GM18526 (cell line): ENCODE measurements around the gene ZNRF2.

ENCODE experiments used
- POLR2A ChIP-seq: IDR thresholded peaks from 3 replicates; pipeline ENCODE4 v1.6.1; 2011; ENCODE audit not compliant: insufficient read length; ENCODE audit errors: extremely low read depth

ZNRF2 gene

DNA sequence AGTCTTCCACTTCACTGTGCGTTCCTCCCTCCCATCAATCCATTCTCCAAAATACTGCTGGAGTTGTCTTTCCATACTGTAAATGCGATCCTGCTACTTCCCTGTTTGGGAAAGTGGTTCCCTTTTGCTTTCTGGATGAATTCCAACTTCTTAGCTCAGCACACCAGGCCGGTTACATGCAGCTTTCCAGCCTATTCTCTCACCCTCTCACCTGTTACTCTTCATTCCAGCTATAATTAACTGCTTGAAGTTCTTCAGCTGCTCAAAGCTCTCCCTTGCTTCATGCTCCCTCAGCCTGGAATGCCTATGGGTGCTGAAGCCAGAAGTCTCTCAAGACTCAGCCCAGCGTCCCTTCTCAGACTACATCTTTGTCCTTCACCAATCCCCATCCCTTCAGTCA lies 6.0 kb upstream of the ZNRF2 start:
- TF ChIP-seq POLR2A = no peak

DNA sequence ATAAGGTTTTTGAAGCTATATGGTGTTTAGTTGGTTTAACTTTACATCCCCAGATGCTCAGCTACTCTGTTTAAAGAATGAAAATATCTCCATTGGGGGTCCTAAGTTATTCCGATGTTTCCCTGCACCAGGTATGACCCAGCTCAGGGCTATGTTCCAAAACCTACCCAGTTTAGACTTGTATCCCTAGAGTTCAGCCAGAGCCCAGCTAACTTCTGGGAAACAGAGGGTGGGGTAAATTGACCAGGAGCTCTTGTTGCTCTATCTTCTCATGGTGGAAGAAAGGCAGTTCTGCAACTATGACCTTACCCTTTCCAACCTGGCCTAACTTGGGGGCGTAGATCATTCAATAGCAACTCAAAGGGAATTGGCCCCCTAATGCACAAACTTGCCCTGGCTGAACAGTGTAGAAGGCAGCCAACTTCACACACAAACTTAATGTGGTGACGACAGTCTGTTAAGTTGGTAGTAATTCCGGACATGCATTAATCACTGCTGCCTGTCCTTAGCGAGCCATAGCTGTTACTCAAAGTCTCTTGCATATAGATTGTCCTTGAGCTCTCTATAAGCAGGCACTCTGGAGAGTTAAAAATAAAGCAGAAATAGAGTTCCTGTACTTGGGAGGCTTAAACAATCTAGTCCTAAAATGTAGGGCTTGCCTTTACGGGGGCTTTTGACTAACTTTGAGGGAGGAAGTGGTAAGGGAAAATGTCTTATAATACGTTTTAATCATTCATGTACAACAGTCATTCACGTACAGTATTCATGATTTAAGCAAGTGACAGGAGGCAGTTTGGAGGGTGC lies 5.3 kb upstream of the ZNRF2 start:
- TF ChIP-seq POLR2A = no peak

DNA sequence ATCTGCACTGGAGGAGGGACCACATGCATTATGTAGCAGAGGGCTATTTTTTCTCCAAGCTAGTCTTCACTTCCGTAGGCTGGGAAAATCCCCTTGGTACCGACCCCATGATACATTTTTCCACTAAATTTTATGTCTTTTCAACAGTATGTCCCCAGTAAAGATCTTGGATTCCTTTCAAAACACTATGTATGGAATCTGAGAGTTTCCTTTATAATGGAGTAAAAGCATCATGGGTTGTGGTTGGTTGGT lies 4.8 kb upstream of the ZNRF2 start:
- TF ChIP-seq POLR2A = no peak

DNA sequence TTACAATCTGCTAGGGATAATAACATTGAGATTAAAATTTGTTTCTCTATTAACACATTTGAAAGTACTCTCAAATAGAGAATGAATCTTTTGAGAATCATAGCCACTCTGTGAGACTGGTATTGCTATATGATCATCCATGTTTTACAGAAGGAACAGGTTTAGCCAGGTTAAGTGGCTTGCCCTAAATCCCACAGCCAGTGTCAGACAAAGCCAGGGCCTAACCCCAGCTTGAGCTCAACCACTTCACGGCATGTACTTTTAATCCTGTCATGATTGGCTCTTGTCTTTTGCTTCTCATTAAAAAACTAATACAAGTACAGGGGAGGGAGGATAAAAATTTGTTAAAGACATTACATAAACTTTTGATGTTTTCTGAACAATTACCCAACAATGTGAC lies 3.8 kb upstream of the ZNRF2 start:
- TF ChIP-seq POLR2A = no peak

DNA sequence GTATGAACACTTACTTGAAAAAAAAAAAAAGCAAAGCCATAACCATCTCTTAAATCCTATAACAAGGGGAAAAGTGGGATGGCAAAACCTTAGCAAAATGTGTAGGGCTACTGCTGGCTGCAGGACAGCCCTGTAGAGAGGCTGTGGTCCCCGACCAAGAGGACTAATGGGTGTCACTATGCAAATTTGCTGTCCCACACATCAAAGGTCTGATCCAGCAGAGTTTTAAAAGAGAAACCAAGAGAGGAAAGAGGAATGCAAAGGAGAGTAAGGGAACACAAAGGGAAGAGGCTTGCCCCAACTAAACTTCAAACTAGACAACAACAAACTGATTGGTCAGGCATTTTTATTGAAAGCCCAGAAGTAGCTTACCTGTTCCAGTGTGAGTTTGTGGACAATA lies 3.1 kb upstream of the ZNRF2 start:
- TF ChIP-seq POLR2A = no peak

DNA sequence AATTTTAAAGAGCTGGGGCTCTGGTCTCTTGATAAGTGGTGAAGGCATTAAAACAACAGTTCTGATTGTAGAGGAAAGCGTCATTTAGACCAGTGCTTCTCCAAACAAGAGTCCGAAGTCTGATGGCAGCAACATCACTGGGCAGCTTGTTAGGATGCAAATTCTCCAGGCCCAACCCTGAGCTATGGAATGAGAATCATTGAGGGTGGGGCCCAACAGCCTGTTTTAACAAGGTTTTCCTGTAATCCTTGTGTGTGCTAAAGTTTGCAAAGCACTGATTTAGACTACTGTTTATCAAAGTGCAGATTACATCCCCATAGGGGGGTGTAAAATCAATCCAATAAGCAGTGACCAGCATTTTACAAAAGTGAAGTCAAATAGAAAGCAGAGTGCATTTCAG lies 2.6 kb upstream of the ZNRF2 start:
- no peak for TF ChIP-seq POLR2A

DNA sequence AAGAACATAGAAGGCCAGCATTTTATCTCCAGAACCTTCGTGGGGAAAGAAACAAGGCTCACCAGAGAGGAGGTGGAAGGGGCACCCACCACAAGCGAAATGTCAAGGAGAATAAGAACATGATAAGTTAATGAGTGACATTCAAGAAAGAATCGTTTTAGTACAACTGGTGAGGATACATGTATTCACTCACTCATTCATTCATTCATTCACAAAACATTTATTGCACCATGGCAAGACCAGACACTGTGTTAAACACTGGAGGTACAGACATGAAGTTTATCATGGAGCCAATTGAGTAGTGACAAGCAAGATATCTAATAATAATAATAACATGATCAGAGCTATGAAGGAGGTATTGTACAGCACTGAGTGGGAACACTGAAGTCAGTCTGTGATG lies 1.7 kb upstream of the ZNRF2 start:
- no peak for TF ChIP-seq POLR2A

DNA sequence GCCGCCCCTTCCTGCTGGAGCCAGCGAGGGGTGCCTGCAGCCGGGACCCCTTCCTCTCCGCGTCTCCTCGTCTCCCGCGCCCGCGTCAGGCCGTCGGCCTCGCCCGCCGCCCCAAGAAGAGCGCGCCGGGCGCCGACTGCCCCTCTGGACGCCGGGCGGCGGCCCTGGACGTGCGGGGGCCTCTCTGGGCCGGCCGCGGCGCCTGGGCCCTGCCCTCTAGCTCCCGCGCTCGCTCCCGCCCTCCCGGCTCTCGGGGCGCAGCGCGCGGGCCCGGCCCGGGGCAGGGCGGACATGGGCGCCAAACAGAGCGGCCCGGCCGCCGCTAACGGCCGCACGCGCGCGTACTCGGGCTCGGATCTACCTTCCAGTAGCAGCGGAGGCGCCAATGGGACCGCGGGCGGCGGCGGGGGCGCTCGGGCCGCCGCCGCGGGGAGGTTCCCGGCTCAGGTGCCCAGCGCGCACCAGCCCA lies 704 bp downstream of the ZNRF2 start:
- TF ChIP-seq POLR2A = no peak

DNA sequence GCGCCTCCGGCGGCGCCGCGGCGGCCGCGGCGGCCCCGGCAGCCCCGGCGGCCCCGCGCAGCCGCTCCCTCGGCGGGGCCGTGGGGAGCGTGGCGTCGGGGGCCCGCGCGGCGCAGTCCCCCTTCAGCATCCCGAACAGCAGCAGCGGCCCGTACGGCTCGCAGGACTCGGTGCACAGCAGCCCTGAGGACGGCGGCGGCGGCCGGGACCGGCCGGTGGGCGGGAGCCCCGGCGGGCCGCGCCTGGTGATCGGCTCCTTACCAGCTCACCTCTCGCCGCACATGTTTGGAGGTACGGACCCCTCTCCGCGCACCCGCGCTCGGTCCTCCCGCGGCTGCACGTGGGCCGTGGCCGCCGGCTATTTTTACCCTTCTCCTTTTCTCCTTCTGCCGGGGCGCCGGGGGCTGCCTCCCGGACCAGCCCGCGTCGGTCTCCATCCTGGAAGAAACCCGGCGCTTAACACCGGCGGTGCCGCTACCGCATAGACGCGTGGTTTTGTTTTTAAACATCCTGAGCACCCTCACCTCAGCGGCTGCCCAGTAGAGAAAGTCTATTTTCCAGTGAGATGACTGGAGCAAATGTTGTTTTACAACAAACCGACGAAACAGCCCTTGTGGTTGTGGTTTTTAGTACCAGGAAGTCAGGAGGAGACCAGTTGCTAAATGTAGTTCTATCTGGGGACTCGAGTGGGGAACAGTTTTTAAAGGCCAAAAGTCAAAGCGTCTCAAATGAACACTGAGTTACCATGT lies 1.3 kb downstream of the ZNRF2 start:
- TF ChIP-seq POLR2A = no peak

DNA sequence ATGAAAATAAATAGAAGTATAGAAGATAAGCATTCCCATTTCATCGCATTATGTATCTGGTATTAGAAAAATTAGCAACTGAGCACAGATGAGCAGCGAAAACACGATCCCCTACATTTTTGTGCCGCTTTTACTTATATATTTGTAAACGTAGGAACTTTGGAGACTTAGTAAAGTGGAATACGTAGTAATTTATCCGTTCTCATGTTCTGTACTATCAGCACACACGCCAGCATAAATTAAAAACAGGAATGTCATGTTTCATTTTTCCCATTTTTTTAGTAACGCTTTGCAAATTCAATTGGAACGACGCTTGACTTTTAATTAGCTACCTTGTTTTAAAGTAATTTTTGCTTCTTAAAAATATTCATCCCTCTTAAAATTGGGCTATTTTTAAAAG lies 2.4 kb downstream of the ZNRF2 start:
- no peak for TF ChIP-seq POLR2A

DNA sequence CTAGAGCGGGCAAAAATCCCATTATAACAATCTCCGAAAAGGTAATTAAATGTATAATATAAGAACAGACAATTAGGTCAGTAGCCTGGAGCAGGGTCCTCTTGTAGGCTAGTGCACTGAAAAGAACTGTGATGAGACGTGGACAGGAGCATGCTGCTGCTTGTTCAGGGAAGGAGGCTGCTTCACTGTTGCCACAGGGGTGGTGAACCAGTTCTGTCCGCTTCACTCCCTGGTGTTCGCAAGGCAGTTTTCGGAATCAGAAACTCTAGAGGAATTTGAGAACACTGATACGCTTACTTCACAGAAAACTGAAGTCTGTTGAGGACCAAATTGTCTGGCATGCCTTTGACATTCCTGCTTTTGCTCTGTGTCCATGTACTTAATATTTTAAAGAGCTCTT lies 17.4 kb downstream of the ZNRF2 start:
- TF ChIP-seq POLR2A = no peak

DNA sequence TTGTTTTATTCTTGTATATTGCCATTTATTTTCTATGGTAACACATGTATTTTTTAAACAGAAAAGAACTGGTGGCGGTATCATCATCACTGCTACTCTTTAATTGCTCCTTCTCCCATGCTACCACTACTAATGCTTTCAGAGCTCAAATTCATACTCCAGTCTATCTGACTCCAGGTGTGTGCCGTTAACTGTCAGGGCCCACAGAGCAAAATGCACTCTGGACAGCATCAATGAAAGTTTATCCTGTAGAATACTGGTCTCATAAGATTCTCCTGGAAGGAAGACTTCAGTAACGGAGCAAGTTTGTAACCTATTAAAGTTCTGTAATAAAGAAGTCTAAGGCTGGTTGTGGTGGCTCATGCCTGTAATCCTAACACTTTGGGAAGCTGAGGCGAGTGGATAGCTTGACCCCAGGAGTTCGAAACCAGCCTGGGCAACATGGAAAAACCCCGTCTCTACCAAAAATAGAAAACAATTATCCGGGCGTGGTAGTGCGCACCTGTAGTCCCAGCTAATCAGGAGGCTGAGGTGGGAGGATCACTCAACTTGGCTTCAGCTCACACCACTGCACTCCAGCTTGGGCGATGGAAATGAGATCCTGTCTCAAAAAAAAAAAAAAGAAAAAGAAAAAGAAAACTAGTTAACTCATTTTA lies 18.4 kb downstream of the ZNRF2 start:
- no peak for TF ChIP-seq POLR2A

DNA sequence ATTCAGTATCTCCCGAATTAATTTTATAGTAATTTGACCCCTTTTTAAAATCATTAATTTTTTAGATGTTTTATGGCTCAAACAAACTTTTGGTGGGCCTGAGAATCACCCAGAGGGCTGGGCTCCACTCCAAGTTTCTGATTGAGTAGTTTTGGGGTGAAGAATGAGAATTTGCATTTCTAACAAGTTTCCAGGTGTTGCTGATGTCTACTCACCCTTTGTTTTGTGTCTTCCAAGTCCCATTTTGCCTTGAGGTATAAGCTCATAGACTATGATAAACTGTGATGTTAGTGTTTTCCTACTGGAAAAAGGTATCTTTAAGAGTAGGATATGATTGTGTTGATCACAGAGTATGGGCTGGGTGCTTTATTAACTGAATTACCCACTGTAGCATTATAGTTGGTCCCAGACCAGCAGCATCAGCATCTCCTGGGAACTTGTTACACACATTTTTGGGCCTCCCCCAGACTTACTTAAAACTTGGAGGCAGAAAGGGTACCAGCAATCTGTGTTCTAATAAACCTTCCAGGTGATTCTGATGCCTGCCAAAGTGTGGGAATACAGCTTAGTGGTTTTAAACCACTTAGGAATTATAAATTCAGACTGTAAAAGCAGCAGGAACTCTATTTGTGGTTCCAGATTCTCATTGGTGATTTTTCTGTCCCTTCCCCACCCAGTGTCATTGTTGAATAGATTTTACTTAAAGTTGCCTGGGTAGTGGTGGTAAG lies 19.1 kb downstream of the ZNRF2 start:
- no peak for TF ChIP-seq POLR2A

DNA sequence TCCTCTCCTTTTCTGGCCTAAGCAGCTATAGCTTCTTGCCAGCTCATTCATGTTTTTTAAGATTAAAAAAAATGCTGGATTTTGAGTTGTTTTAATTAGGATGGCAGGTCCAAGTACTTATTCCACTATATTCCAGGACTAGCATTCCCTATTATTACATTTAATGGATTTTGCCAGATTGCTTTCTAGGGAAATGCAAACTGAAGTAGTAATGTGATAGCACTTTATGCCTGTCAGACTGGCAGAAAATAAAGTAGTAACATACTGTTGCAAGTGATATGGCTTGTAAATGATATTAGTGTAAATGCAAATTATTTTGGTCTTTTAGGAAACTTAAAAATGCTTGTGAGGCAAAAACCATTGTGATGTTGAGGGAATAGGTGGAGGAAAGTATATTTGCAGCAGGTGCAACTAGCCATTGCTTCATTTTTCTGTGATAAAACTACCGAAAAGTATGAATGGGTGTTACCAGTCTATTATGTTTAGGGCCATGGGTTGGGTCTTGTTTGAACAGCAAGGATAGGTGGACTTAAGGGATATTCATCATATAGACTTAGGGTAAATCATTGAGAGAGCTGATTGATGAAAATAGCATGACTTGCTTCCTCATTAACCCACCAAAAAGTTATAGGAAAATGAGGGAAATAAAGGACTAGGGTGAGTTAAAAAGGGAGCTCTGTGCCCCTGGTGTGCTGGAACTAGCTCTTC lies 19.9 kb downstream of the ZNRF2 start:
- no peak for TF ChIP-seq POLR2A

DNA sequence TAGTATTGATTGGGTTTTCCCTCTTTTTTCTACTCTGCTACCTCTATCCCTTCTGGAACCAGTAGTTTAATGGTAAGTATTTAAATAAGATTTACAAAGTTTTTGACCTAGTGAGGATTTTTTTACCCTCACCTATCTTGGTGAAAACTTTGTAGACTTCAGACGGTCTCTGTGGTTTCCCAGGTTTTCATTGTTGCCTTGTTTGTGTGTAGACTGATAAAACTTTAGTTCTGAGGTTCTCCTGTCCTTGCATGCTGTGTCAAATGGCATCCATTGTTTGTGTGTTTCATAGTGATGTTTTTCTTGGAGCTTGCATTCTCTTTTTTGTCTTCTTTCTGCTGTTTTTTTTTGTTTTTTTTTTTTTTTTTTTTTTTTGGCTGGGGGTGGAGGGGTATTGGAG lies 22.6 kb downstream of the ZNRF2 start:
- no peak for TF ChIP-seq POLR2A

DNA sequence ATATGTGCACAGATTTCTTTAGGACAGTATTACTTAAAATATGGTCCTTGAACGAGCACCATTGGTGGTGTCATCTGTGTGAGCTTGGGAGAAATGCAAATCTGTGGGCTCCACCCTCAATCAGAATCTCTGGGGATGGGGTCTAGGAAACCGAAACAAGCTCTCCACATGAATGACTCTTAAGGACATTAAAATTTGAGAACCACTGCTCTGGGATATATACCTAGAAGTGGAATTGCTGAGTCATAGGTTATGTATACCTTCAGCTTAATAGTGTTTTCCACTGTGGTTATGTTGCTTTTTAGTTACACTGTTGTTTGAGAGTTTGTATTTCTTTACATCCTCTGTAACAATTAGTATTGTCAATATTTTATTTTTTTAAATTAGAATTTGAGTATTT lies 24.0 kb downstream of the ZNRF2 start:
- no peak for TF ChIP-seq POLR2A

DNA sequence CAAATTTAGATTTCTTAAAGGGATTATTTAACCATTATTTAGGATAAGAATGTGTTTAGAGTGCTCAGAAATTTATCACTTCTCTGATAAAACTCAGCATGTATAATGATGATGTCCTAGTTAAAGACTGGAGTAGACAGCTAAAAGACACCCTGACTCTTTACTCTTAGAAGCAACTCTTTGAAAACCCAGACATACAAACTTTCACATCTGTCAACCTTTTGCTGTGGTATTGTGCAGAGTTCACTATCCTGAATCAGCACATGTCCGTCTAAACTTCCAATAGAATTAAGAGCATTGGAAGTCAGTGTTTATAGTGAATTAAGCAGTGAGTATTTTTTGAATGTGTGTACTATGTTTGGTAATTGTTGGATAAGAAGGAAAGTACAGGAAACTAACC lies 24.9 kb downstream of the ZNRF2 start:
- TF ChIP-seq POLR2A = no peak
